Lung (tissue), 12 donors: ENCODE results near the gene MYRIP. TPM values are rescaled to one million over a fixed set of nuclear protein-coding genes. Genes with fewer than 3 reads are reported as not detected.

Source experiments
- ATAC-seq: fragments of 200-7000 bp; cut with Tn5 transposase; one replicate; pipeline ENCODE4 v1.9.1; 2020; ENCODE audit warnings: moderate number of reproducible peaks; ENCODE audit not compliant: insufficient read depth, low FRiP score
- DNase-seq, 3 donors: peaks; one replicate each; pipeline ENCODE4 v3.0.0-alpha.2; 2013 to 2017
- H3K27ac ChIP-seq, 2 donors: one replicate each; pipeline ENCODE4 v1.5.1; 2013; ENCODE audit warnings: mild to moderate bottlenecking in 2 of 2, moderate library complexity in 2 of 2, control low read depth in 1 of 2, inconsistent platforms in 1 of 2, low read depth in 1 of 2, low read length in 1 of 2
- H3K27me3 ChIP-seq, 3 donors: one replicate each; pipeline ENCODE4 v1.5.1; 2013; ENCODE audit warnings: low read length in 2 of 3; ENCODE audit not compliant: control insufficient read depth in 3 of 3, insufficient read depth in 3 of 3
- H3K36me3 ChIP-seq, 4 donors: one replicate each; pipeline ENCODE4 v1.5.1; 2013; ENCODE audit warnings: low read length in 4 of 4, mild to moderate bottlenecking in 1 of 4, moderate library complexity in 1 of 4; ENCODE audit not compliant: control insufficient read depth in 4 of 4, insufficient read depth in 4 of 4
- H3K4me1 ChIP-seq, 5 donors: one replicate each; pipeline ENCODE4 v1.5.1; 2013; ENCODE audit warnings: low read length in 5 of 5, mild to moderate bottlenecking in 2 of 5, moderate library complexity in 1 of 5; ENCODE audit not compliant: control insufficient read depth in 5 of 5, insufficient read depth in 5 of 5
- H3K4me3 ChIP-seq: one replicate; pipeline ENCODE4 v1.5.1; 2013; ENCODE audit warnings: mild to moderate bottlenecking, control low read depth, moderate library complexity
- H3K9ac ChIP-seq, 2 donors: one replicate each; pipeline ENCODE4 v1.5.1; 2013; ENCODE audit warnings: low read length in 2 of 2, control low read depth in 1 of 2; ENCODE audit not compliant: insufficient read depth in 1 of 2
- H3K9me3 ChIP-seq, 4 donors: one replicate each; pipeline ENCODE4 v1.5.1; 2013; ENCODE audit warnings: low read length in 3 of 4, mild to moderate bottlenecking in 1 of 4, moderate library complexity in 1 of 4; ENCODE audit not compliant: control insufficient read depth in 4 of 4, insufficient read depth in 3 of 4
- WGBS, 2 donors: extraction: QIAGEN DNeasy Blood & Tissue Kit; methylation state at CpG; one replicate each; pipeline ENCODE4 v1.1.7; 2013; 5-methylcytosine and 5-hydroxymethylcytosine counted together
- polyA plus RNA-seq, 2 donors: library from polyadenylated mRNA; stranded (reverse); fragments of 200-250 nt; gene quantifications; one replicate each; pipeline ENCODE4 v1.2.1, GENCODE V29; 2013
- total RNA-seq, 2 donors: library from RNA; depleted of rRNA in 1 of 2; stranded (reverse); fragments of >200 nt in 1 of 2; gene quantifications; one replicate each; pipeline ENCODE4 v1.2.1, GENCODE V29; 2014 to 2021
- TF ChIP-seq, protein P1 (sequence below): IDR thresholded peaks from 2 replicates; pipeline ENCODE4 v1.5.1; 2012; ENCODE audit warnings: mild to moderate bottlenecking; ENCODE audit errors: control extremely low read depth, extremely low read depth
- donor health status: control.
- donor health status: control.
- donor health status: Bipolar disorder and iron deficiency.
- donor health status: healthy.
- donor health status: DM: yes; HTN: yes; CAD: no.

MYRIP gene
- total and polyA plus RNA-seq, 4 donors = 0.30 to 2.5 (median 0.77) TPM

DNA sequence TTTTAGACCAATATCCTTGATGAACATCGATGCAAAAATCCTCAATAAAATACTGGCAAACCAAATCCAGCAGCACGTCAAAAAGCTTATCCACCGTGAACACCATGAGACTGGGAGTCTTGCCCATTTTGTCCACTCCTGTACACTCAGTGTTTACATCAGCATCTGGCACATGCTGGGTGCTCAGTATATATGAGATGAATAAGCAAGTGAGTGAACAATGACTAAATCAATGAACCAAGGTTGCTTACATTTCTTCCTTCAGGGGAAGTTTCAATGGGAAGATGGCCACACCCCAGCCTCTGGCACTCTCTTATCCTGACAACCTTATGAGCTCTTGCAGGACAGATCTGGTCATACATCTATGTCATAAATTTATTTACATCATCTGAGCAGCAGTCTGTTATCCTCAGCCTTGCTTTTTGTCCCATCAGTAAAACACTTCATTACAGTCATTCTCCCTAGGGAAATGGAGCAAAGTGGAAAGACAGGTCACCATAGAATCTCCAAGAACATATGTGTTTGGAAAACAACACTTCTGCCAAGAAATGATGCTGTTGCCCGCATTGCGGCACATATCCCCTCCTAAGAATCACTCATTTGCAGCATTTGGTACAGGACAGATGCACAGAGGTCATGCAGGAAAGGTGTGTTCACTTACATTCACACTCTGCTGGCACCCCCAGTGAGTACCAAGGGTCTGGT lies 328.3 kb downstream of the MYRIP start:
- DNase-seq (peak in 1 of 3 donors; percentile 0), ATAC-seq (no peak)
- Histone ChIP-seq H3K9me3 (peaks cover 0 to 6% (median 0%) of the 10 kb centered on the region in 4 donors), H3K36me3 (no peaks in the 10 kb centered on the region), H3K27me3 (no peaks in the 10 kb centered on the region), H3K4me1 (no peaks in the 10 kb centered on the region), H3K27ac (no peak overlapping the region), H3K4me3 (no peak overlapping the region), H3K9ac (no peak overlapping the region)
- WGBS, 2 donors = 72 to 81% methylated on average over 5 of the region's 5 CpGs
- TF ChIP-seq, protein P1, sequence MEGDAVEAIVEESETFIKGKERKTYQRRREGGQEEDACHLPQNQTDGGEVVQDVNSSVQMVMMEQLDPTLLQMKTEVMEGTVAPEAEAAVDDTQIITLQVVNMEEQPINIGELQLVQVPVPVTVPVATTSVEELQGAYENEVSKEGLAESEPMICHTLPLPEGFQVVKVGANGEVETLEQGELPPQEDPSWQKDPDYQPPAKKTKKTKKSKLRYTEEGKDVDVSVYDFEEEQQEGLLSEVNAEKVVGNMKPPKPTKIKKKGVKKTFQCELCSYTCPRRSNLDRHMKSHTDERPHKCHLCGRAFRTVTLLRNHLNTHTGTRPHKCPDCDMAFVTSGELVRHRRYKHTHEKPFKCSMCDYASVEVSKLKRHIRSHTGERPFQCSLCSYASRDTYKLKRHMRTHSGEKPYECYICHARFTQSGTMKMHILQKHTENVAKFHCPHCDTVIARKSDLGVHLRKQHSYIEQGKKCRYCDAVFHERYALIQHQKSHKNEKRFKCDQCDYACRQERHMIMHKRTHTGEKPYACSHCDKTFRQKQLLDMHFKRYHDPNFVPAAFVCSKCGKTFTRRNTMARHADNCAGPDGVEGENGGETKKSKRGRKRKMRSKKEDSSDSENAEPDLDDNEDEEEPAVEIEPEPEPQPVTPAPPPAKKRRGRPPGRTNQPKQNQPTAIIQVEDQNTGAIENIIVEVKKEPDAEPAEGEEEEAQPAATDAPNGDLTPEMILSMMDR = no peak

DNA sequence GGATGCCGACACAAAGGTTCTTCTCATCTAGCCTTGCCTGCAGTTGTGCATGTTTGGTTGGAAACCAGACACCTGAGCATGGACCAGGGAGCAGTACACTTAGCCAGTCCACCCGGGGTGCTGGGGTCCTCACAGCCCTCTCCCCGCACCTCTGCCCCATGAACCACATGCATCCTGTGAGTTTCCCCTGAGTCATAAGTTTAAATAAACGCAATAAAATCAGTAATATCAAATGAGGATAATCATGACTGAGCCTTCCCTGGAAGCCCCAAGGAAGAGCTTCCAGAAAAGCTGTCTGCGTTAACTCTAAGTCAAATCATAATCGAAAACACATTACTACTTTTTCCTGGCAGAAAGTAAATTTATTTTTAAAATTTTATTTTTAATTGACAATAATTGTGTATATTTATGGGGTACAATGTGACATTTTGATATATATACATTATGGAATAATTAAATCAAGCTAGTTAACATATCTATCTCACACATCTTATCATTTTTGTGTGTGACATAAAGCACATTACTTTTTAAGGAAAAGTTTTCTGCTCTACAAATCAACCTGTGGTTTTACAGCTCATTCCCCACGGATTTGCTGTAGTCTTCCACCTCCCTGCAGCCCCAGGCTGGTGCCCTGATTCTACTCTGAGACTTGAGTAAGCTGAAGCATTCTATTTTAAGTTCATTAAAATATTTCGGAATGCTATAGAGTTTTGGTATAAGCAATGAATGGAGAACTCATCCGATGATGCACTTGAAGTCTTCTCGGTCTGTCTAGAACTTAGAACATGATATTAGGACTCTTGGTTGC lies 334.1 kb downstream of the MYRIP start:
- 86 to 89% methylated on average over 10 of the region's 10 CpGs for WGBS, 2 donors
- TF ChIP-seq, protein P1 = no peak
- Histone ChIP-seq H3K4me3 (no peak overlapping the region), H3K4me1 (no peaks in the 10 kb centered on the region), H3K27ac (no peak overlapping the region), H3K36me3 (no peaks in the 10 kb centered on the region), H3K9ac (no peak overlapping the region), H3K27me3 (no peaks in the 10 kb centered on the region), H3K9me3 (no peaks in the 10 kb centered on the region)
- no peak for ATAC-seq
- DNase-seq = no peak

DNA sequence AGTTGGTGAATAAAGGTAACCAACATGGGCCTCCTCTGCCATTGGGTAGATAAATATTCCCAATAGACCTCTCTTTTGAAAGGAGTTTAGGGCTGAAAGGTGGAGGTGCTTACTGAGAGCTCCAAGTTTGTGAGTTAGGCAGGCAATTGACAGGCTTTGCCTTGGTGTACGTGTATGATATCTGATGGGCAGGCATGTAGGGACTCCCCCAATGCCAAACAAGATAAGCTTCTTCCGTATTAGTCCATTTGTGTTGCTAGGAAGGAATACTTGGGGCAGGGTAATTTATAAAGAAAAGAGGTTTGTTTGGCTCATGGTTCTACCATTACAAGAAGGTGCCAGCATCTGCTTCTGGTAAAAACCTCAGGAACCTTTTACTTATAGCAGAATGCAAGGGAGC lies 339.4 kb downstream of the MYRIP start:
- Histone ChIP-seq H3K36me3 (no peaks in the 10 kb centered on the region), H3K9me3 (no peaks in the 10 kb centered on the region), H3K4me3 (no peak overlapping the region), H3K4me1 (no peaks in the 10 kb centered on the region), H3K27me3 (no peaks in the 10 kb centered on the region), H3K27ac (no peak overlapping the region), H3K9ac (no peak overlapping the region)
- ATAC-seq = no peak
- TF ChIP-seq, protein P1 = no peak
- DNase-seq = no peak
- 79 to 80% methylated on average over 2 of the region's 2 CpGs for WGBS, 2 donors
